Adrenal gland (tissue), 5 donors: ENCODE measurements around the gene MARCOL.
"Not testable (repeated sequence)": the region's sequence is repeated elsewhere in the genome, so short reads cannot be mapped to it uniquely, and the experiment has no call there.

Experiments used
- POLR2A ChIP-seq, 2 donors: fragments of 450-650 bp; IDR thresholded peaks; one replicate each; pipeline ENCODE4 v1.6.1; 2017; ENCODE audit warnings: antibody characterized with exemption in 2 of 2, mild to moderate bottlenecking in 2 of 2, moderate library complexity in 1 of 2
- TF ChIP-seq, protein P1 (sequence below), 6 experiments: fragments of 450-650 bp in 4 of 6; fragments of 200-600 bp in 2 of 6; sonication (generic) in 1 of 6; IDR thresholded peaks; 1 replicate in 5 of 6; 2 replicates in 1 of 6; pipeline versions ENCODE4 v1.5.1 to v1.8.0; 2016 to 2021; ENCODE audit warnings: antibody characterized with exemption in 6 of 6, mild to moderate bottlenecking in 2 of 6, moderate library complexity in 1 of 6
- donor health status: DM: no; HTN: no; CAD: no.

DNA sequence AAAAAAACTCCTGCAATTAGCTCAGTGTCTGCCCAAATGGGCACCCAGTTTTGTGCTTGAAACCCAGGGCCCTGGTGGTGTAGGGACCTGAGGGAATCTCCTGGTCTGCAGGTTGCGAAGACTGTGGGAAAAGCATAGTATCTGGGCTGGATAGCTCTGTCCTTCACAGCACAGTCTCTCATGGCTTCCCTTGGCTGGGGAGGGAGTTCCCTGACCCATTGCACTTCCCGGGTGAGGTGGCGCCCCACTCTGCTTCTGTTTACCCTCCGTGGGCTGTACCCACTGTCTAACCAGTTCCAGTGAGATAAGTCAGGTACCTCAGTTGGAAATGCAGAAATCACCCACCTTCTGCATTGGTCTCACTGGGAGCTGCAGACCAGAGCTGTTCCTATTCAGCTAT is 43.0 kb downstream of the MARCOL start:
- TF ChIP-seq, protein P1, sequence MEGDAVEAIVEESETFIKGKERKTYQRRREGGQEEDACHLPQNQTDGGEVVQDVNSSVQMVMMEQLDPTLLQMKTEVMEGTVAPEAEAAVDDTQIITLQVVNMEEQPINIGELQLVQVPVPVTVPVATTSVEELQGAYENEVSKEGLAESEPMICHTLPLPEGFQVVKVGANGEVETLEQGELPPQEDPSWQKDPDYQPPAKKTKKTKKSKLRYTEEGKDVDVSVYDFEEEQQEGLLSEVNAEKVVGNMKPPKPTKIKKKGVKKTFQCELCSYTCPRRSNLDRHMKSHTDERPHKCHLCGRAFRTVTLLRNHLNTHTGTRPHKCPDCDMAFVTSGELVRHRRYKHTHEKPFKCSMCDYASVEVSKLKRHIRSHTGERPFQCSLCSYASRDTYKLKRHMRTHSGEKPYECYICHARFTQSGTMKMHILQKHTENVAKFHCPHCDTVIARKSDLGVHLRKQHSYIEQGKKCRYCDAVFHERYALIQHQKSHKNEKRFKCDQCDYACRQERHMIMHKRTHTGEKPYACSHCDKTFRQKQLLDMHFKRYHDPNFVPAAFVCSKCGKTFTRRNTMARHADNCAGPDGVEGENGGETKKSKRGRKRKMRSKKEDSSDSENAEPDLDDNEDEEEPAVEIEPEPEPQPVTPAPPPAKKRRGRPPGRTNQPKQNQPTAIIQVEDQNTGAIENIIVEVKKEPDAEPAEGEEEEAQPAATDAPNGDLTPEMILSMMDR (IDR thresholded peaks at IDR 0.05): not testable (repeated sequence)
- TF ChIP-seq POLR2A (IDR thresholded peaks at IDR 0.05): not testable (repeated sequence)
